ENCODE data around the gene TPRN.
A peak's percentile ranks its signal among the peaks of the same experiment; 100 is the strongest.

The TPRN gene

GRCh38 chr9:137227054-137227852 lies 26.7 kb upstream of the TPRN start, which contains the start of gene RNF224:
RNF224 (plus strand) TSS chr9:137227502; CDS start chr9:137228336, 834 bp downstream.
- peak; percentile 86 for DNase-seq
- in situ Hi-C loops (cut with MboI; ENCODE audit: low pct_unique_long_range_greater_than_20kb, low sequenced_read_pairs), result no loop called here

GRCh38 chr9:137226338-137227053 lies 26.0 kb upstream of the TPRN start:
- no peak for DNase-seq
- in situ Hi-C loops (cut with MboI; ENCODE audit: low pct_unique_long_range_greater_than_20kb, low sequenced_read_pairs), result no loop called here

- in situ Hi-C loops (cut with MboI; ENCODE audit: low pct_unique_long_range_greater_than_20kb, low sequenced_read_pairs), result no loop called here
- DNase-seq, result no peak
Measured at GRCh38 chr9:137225699-137226331, 25.3 kb upstream of the TPRN start.

GRCh38 chr9:137224830-137225694 lies 24.5 kb upstream of the TPRN start, which contains the start of gene CYSRT1:
CYSRT1 (plus strand) TSS chr9:137225174; CDS start chr9:137225622, 448 bp downstream.
- DNase-seq, result no peak
- in situ Hi-C loops (cut with MboI; ENCODE audit: low pct_unique_long_range_greater_than_20kb, low sequenced_read_pairs), result no loop called here

GRCh38 chr9:137223078-137223970 lies 22.8 kb upstream of the TPRN start:
- in situ Hi-C loops (cut with MboI; ENCODE audit: low pct_unique_long_range_greater_than_20kb, low sequenced_read_pairs), result no loop called here
- DNase-seq, result peak; percentile 96

GRCh38 chr9:137222190-137223077 lies 21.9 kb upstream of the TPRN start, which contains the start of gene RNF208:
RNF208 (minus strand) TSS chr9:137222240; CDS start chr9:137221212, 1,028 bp downstream.
- in situ Hi-C loops (cut with MboI; ENCODE audit: low pct_unique_long_range_greater_than_20kb, low sequenced_read_pairs), result no loop called here

GRCh38 chr9:137221506-137222111 lies 21.1 kb upstream of the TPRN start:
- in situ Hi-C loops (cut with MboI; ENCODE audit: low pct_unique_long_range_greater_than_20kb, low sequenced_read_pairs), result no loop called here
- no peak for DNase-seq

More at GRCh38 chr9:137222190-137223077, 21.9 kb upstream of the TPRN start, which contains the start of gene RNF208:
- no peak for DNase-seq

- no peak for DNase-seq
Measured at GRCh38 chr9:137221095-137221505, 20.6 kb upstream of the TPRN start.

GRCh38 chr9:137220317-137221094 lies 20.0 kb upstream of the TPRN start:
- in situ Hi-C loops (cut with MboI; ENCODE audit: low pct_unique_long_range_greater_than_20kb, low sequenced_read_pairs), result no loop called here
- no peak for DNase-seq

More at GRCh38 chr9:137221095-137221505, 20.6 kb upstream of the TPRN start:
- in situ Hi-C loops (cut with MboI; ENCODE audit: low pct_unique_long_range_greater_than_20kb, low sequenced_read_pairs), result no loop called here

GRCh38 chr9:137219757-137220316 lies 19.3 kb upstream of the TPRN start:
- no peak for DNase-seq
- in situ Hi-C loops (cut with MboI; ENCODE audit: low pct_unique_long_range_greater_than_20kb, low sequenced_read_pairs), result no loop called here

GRCh38 chr9:137218754-137219271 lies 18.3 kb upstream of the TPRN start:
- no peak for DNase-seq
- in situ Hi-C loops (cut with MboI; ENCODE audit: low pct_unique_long_range_greater_than_20kb, low sequenced_read_pairs), result no loop called here

GRCh38 chr9:137218212-137218753 lies 17.7 kb upstream of the TPRN start:
- in situ Hi-C loops (cut with MboI; ENCODE audit: low pct_unique_long_range_greater_than_20kb, low sequenced_read_pairs), result no loop called here
- no peak for DNase-seq

GRCh38 chr9:137217276-137218211 lies 17.0 kb upstream of the TPRN start:
- in situ Hi-C loops (cut with MboI; ENCODE audit: low pct_unique_long_range_greater_than_20kb, low sequenced_read_pairs), result no loop called here
- no peak for DNase-seq
